ENCODE data around the gene DNAH17. TPM values are rescaled to one million over a fixed set of nuclear protein-coding genes. Genes with fewer than 3 reads are reported as not detected.

The DNAH17 gene
- total RNA-seq, 1 donor from 2014 or later = 0.25 TPM

DNA sequence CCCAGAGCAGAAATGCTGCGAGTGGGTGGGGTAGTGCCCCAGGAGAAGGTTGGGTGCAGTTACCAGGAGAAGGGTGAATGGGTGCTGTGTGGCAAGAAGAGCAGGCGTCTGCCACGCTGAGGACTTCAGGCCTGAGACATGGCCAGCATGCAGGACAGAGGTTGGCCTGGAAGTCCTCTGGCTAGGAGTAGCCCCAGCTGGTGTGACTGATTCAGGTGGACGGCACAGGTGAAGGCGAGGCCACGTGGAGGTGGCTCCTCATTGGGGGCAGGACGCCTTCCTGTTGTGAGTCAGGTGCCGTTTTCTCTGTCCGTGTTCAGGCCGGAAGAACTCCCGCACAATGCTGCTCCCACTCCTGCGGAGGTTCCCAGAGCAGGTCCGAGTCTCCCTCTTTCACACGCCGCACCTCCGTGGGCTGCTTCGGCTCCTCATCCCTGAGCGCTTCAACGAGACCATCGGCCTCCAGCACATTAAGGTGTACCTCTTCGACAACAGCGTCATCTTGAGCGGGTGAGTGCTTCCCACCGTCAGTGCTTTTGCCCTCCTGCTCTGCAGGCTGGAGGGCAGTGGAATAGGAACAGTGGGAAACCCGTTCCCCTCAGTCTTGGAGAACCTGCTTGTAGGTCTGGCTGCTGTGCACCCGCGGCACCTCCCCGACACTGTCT lies 178.0 kb downstream of the DNAH17 start:
- H3K36me3 ChIP-seq (ENCODE audit: control insufficient read depth, insufficient read depth, low read length) = peaks cover 9% of the 10 kb centered on the region
- no peak for DNase-seq (ENCODE audit: low read depth)
- no peaks in the 10 kb centered on the region for H3K27me3 ChIP-seq (ENCODE audit: control insufficient read depth, insufficient read depth, low read length)
- H3K4me3 ChIP-seq (ENCODE audit: low read depth, low read length) = no peak overlapping the region
- TF ChIP-seq, protein P1, sequence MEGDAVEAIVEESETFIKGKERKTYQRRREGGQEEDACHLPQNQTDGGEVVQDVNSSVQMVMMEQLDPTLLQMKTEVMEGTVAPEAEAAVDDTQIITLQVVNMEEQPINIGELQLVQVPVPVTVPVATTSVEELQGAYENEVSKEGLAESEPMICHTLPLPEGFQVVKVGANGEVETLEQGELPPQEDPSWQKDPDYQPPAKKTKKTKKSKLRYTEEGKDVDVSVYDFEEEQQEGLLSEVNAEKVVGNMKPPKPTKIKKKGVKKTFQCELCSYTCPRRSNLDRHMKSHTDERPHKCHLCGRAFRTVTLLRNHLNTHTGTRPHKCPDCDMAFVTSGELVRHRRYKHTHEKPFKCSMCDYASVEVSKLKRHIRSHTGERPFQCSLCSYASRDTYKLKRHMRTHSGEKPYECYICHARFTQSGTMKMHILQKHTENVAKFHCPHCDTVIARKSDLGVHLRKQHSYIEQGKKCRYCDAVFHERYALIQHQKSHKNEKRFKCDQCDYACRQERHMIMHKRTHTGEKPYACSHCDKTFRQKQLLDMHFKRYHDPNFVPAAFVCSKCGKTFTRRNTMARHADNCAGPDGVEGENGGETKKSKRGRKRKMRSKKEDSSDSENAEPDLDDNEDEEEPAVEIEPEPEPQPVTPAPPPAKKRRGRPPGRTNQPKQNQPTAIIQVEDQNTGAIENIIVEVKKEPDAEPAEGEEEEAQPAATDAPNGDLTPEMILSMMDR (IDR thresholded peaks at IDR 0.05; ENCODE audit: insufficient read depth, low read length, poor library complexity, severe bottlenecking) = no peak

DNA sequence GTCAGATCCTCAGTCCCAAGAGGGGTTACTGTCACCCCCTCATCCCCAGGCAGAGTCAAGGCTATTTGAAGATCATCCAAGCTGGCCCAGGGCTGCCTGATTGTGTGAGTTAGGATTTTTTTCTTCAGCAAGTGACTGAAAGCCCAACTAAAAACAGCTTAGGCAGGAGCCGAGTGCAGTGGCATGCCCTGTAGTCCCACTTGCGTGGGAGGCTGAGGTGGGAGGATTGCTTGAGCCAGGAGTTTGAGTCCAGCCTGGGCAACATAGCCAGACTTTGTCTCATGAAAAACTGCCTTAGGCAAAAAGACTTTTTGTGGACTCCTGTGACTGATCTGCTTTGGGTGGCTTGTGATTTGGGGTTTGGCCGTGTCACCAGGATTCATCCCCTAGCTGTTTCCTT lies 178.8 kb downstream of the DNAH17 start:
- no peak for DNase-seq (ENCODE audit: low read depth)
- no peak overlapping the region for H3K4me3 ChIP-seq (ENCODE audit: low read depth, low read length)
- H3K27me3 ChIP-seq (ENCODE audit: control insufficient read depth, insufficient read depth, low read length) = no peaks in the 10 kb centered on the region
- peaks cover 8% of the 10 kb centered on the region for H3K36me3 ChIP-seq (ENCODE audit: control insufficient read depth, insufficient read depth, low read length)
- TF ChIP-seq, protein P1 (IDR thresholded peaks at IDR 0.05; ENCODE audit: insufficient read depth, low read length, poor library complexity, severe bottlenecking) = no peak

DNA sequence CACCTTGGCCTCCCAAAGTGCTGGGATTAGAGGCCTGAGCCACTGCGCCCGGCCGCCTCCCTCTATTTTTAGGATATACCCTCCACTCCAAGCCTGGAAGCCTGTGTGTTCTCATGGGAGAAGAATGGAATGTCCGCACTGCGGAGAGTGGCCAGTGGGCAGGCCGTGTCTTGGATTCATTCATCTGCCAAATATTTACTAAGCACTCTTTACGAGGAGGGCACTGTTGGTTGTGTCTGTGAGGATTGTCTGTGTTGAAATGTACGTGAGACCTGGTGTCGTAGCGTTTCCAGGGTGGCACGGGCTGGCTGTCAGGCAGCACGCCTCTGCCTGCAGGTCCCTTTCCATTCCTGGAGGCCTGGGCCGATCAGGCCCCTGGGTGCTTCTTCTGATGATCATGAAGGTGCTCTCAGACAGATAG lies 179.5 kb downstream of the DNAH17 start:
- TF ChIP-seq, protein P1 (IDR thresholded peaks at IDR 0.05; ENCODE audit: insufficient read depth, low read length, poor library complexity, severe bottlenecking) = no peak
- Histone ChIP-seq H3K27me3 (ENCODE audit: control insufficient read depth, insufficient read depth, low read length) (no peaks in the 10 kb centered on the region), H3K36me3 (ENCODE audit: control insufficient read depth, insufficient read depth, low read length) (peaks cover 8% of the 10 kb centered on the region), H3K4me3 (ENCODE audit: low read depth, low read length) (no peak overlapping the region)
- DNase-seq (ENCODE audit: low read depth) = no peak

DNA sequence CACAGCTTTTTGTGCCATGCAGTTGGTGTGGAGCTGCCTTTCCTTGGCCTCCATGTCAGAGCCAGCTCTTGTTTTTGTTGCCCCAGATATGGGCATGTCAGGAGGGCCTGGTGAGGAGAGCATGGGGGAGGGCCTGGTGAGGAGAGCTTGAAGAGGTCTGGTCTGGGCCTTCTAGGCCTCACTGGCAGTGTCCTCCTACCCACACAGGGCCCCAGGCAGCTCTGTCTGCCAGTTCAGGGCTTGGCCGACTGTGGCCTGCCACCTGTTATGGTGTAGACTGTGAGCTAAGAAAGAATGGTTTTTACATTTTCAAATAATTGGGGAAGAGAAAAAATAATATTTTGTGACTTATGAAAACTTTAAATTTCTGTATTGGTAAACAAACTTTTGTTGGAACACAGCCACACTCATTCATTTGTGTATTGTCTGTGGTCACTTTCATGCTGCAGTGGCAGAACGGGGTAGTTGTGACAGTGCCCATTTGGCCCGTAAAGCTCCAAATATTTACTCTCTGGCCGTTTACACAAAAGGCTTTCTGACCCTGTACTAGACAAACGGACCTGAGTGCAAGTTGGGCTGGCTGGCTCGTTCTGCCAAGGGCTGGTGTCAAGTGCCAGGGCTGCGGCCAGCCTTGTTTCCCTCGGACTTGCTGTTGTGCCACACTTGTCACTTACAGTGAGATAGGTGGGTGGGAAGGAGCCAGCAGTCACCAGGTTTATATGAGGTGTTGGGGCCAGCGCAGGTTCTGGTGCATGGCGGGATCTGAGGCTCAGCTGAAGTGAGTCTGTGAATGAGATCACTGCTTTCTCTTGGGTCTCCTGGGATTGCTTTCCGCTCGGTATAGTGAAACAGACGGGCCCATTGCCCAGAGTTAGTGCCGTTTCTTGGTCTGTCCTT lies 180.5 kb downstream of the DNAH17 start:
- Histone ChIP-seq H3K36me3 (ENCODE audit: control insufficient read depth, insufficient read depth, low read length) (peaks cover 8% of the 10 kb centered on the region), H3K4me3 (ENCODE audit: low read depth, low read length) (no peak overlapping the region), H3K27me3 (ENCODE audit: control insufficient read depth, insufficient read depth, low read length) (no peaks in the 10 kb centered on the region)
- no peak for DNase-seq (ENCODE audit: low read depth)
- TF ChIP-seq, protein P1 (IDR thresholded peaks at IDR 0.05; ENCODE audit: insufficient read depth, low read length, poor library complexity, severe bottlenecking) = no peak

DNA sequence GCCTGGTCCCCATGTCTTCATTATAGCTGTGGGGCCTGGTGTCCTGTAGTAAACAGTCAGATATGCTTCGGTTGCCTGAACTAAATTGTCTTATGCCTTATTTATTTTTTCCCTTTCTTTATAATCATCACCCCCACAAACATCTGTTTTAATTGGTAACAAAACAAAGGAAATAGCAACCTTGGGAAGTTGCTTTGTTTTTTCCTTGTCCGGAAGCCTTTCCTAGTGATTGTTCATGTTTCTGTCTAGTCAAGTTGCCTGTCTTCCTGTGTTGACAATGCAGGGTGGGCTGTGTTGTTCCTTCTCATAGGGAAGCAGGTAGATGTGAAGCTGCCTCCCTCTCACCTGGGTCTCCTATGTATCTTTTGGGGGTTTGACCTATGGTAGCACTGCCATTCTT lies 182.0 kb downstream of the DNAH17 start:
- no peak overlapping the region for H3K4me3 ChIP-seq (ENCODE audit: low read depth, low read length)
- peaks cover 6% of the 10 kb centered on the region for H3K36me3 ChIP-seq (ENCODE audit: control insufficient read depth, insufficient read depth, low read length)
- DNase-seq (ENCODE audit: low read depth) = no peak
- TF ChIP-seq, protein P1 (IDR thresholded peaks at IDR 0.05; ENCODE audit: insufficient read depth, low read length, poor library complexity, severe bottlenecking) = no peak
- H3K27me3 ChIP-seq (ENCODE audit: control insufficient read depth, insufficient read depth, low read length) = no peaks in the 10 kb centered on the region
